ENCODE measurements around the gene MBLAC1. TPM values are rescaled to one million over a fixed set of nuclear protein-coding genes. Genes with fewer than 3 reads are reported as not detected.

MBLAC1 gene
- total and polyA plus RNA-seq, 9 of the 15 experiments (the other 6 are each of a cell fraction or from before 2014, with no cell fraction given) = 0.03 to 3.1 (median 0.52) TPM

DNA sequence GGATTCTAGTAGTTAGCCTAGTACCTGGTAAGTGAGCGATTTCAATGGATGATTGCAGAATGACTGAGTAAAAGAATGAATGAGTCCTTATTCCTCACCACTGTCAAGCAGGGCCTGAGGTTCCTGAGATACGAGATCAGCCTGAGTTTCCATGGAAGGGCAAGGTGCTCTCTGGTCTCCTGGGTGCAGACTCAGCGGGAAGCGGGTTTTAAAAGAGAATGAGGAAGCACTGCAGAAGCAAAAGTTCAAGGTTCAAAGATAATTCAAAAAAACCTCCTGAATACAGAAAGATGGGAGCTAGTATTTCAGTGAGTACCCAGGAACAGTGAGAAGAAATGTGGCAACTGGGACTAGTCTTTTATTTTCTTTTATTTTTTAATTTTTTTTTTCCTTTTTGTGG, 49.6 kb upstream of the MBLAC1 start:
- CTCF ChIA-PET (ENCODE audit: low intra/inter-chr PET ratio) = no interaction called here
- TF ChIP-seq PHF20 (IDR thresholded peaks at IDR 0.05; ENCODE audit: partially characterized antibody) = no peak
- TF ChIP-seq, protein P1, sequence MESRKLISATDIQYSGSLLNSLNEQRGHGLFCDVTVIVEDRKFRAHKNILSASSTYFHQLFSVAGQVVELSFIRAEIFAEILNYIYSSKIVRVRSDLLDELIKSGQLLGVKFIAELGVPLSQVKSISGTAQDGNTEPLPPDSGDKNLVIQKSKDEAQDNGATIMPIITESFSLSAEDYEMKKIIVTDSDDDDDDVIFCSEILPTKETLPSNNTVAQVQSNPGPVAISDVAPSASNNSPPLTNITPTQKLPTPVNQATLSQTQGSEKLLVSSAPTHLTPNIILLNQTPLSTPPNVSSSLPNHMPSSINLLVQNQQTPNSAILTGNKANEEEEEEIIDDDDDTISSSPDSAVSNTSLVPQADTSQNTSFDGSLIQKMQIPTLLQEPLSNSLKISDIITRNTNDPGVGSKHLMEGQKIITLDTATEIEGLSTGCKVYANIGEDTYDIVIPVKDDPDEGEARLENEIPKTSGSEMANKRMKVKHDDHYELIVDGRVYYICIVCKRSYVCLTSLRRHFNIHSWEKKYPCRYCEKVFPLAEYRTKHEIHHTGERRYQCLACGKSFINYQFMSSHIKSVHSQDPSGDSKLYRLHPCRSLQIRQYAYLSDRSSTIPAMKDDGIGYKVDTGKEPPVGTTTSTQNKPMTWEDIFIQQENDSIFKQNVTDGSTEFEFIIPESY (CRISPR knock-in tag; IDR thresholded peaks at IDR 0.05) = 0 out of 2 replicates have a peak, but pooled peaks have one; percentile 22
- no peak for TF ChIP-seq KLF16 (IDR thresholded peaks at IDR 0.05)
- no peak for TF ChIP-seq NFE2 (IDR thresholded peaks at IDR 0.05; ENCODE audit: low read depth)
- TF ChIP-seq, protein P2, sequence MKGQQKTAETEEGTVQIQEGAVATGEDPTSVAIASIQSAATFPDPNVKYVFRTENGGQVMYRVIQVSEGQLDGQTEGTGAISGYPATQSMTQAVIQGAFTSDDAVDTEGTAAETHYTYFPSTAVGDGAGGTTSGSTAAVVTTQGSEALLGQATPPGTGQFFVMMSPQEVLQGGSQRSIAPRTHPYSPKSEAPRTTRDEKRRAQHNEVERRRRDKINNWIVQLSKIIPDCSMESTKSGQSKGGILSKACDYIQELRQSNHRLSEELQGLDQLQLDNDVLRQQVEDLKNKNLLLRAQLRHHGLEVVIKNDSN (CRISPR knock-in tag; IDR thresholded peaks at IDR 0.05) = no peak
- Histone ChIP-seq H4K20me1 (replicated peaks; ENCODE audit: control insufficient read depth, insufficient read depth, low read length) (no peaks in the 10 kb centered on the region), H3K27ac (ENCODE audit: extremely low read depth, low read depth, low read length) (no peak overlapping the region), H3K79me2 (ENCODE audit: control insufficient read depth, insufficient read depth, low read length) (peaks cover 50% of the 10 kb centered on the region), H3K9ac (ENCODE audit: insufficient read depth in 1 of 2, low read depth in 2 of 2, low read length in 2 of 2) (no peak overlapping the region), H3K4me2 (ENCODE audit: insufficient read depth, low read length) (no peak overlapping the region), H3K27me3 (ENCODE audit: control insufficient read depth in 2 of 2, insufficient read depth in 2 of 2, low read length in 2 of 2) (no peaks in the 10 kb centered on the region), H3K9me3 (replicated peaks; ENCODE audit: control insufficient read depth, insufficient read depth, low read depth, low read length) (peaks cover 32% of the 10 kb centered on the region), H3K36me3 (ENCODE audit: control insufficient read depth, insufficient read depth, low read length) (peaks cover 79% of the 10 kb centered on the region), H3K9me1 (ENCODE audit: control insufficient read depth, insufficient read depth, low read length) (peaks cover 4% of the 10 kb centered on the region), H2AFZ (ENCODE audit: low read depth, low read length) (no peak overlapping the region), H3K4me3 (no peak overlapping the region), H3K4me1 (replicated peaks in 1 of 2; ENCODE audit: control insufficient read depth in 2 of 2, insufficient read depth in 2 of 2, low read length in 2 of 2) (peaks cover 2 to 16% of the 10 kb centered on the region in 2 experiments; a peak in 3 of 5 replicates)
- POLR2A ChIA-PET = interaction anchor here (1.3 kb wide), 1 partner anchor 10 kb away, joined by 3 read pairs; no protein-coding TSS in a partner anchor
- FAIRE-seq (no peak), DNase-seq (ENCODE audit: extremely low read depth in 1 of 4, low spot score in 3 of 4) (no peak), ATAC-seq (no peak)
- no TSS peak for BruUV-seq (replicated peaks)
- in situ Hi-C loops (cut with MboI) = no loop called here
- intact Hi-C loops (cut with micrococcal nuclease) = no loop called here
- WGBS (ENCODE audit: insufficient coverage, low coverage, missing lambda C conversion rate) = 100% methylated on average over 4 of the region's 4 CpGs
